ENCODE data around the gene KLF5.

KLF5 gene

DNA sequence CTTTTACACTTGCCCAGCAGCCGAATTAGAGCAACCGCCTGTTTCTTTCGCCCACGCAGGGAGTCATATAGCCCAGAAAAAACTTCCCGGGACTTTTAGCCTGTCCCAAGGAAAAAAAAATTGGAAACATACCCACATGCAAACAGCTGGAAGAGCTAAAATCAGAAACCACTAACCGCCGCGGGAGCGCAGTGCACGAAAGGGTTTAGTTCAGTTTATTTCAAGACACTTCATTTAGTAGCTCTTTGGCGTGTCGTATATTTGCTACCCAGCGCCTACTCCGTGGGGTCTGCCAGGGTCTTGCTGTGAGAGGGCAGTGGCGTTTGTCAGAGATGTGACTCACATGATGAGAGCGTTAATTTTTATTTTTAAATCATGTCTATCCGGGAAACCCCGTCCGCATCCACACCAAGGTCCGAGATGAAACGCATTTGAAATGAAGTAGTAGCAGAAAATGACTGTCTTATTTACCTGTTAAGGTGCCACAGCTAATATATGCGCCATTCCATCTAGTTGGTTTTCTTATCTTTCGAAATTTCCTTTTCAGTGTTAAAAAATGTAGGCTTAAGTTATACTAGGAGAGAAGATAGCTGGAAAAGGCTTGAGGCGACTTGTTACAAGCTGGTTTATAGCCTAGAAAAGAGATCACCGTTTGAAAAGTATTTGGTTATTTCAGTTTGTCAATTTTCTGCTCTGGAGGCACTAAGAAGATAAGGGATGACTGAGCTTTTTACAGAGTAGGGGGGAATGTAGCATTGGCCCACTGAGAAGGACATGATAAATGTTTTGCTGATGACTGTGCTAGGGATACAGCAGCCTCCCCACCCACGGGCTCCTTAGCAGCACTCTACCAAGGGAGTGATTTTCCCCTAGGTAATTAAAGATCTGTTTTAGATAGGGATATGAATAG lies 1.7 kb downstream of the KLF5 start:
- no peak for DNase-seq

DNA sequence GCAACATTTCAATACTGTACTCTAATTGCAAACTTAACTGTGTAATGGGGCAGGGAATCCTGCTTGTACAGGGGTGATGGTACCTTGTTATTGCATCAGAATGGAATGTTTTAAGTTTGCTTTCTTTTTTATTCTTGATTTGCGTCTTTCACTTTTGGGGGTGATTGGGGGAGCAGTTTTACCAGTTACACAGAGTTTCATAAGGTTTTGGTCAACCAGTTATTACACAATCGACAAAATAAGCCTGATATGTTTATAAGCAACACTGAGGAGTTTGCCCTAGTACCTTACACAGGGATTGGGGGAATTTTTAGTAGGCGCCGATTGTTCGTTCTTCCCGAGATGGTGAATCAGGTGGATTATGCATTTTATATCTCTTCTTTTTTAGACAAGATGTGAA lies 2.7 kb downstream of the KLF5 start:
- DNase-seq, result no peak

GRCh38 chr13:73061876-73062275 lies 3.1 kb downstream of the KLF5 start:
- no peak for DNase-seq

DNA sequence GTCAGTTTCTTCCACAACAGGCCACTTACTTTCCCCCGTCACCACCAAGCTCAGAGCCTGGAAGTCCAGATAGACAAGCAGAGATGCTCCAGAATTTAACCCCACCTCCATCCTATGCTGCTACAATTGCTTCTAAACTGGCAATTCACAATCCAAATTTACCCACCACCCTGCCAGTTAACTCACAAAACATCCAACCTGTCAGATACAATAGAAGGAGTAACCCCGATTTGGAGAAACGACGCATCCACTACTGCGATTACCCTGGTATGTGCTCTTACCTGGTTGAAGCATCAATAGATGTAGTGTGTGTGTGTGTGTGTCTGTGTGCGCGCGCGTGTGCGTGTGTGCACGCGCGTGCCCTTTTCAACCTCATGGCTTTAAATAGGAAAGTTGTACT lies 3.7 kb downstream of the KLF5 start:
- DNase-seq, result no peak

- DNase-seq, result no peak
Measured at GRCh38 chr13:73063166-73063565, 4.4 kb downstream of the KLF5 start.

DNA sequence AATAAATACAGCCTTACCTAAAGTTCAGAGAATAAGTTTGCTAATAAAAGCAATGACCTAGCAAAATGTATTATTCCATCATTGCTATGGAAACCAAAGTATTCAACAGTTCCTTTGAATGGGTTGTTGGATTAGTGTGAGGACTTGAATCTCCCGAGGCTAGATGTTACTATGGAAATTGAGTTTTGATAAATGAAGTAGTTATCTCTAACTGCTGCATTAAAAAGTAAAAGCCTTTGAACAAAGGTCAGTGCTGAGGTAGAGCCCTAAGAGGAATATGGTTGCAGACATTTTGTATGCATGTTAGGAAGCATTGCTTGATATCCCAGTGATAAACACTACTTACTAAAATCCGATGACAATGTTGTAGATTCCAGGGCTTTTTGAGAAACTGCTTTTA lies 6.2 kb downstream of the KLF5 start:
- no peak for DNase-seq

DNA sequence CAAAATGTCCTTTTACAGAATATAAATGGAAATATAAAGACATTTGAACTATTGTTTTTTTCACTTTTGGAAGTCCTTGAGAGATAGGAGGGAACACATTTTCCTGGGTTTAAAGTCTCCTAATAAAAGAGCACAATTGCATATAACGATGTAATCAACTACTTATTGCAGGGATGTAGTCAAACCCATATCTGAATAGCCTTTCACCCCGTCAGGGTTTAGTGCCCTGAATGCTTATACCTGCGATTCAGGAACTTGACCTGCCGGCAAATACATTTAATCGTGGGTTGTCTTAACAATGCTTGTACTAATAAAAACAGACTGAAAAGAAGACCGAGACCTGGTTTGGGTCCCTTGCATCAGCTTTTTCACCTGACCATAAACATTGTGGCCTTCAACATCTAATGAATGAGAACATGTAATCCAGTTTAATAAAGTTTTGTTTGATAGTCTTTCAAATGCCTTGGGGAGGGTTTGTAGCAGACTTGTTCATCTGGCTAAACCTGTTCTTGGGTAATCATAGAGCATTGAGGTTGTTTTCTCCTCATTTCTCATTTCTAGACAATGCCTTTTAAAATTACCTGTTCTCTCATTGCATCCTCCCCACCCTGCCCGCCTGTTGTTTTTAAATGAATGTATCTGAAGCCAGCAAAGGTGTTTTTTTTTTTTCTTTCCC lies 7.0 kb downstream of the KLF5 start:
- DNase-seq, result no peak

DNA sequence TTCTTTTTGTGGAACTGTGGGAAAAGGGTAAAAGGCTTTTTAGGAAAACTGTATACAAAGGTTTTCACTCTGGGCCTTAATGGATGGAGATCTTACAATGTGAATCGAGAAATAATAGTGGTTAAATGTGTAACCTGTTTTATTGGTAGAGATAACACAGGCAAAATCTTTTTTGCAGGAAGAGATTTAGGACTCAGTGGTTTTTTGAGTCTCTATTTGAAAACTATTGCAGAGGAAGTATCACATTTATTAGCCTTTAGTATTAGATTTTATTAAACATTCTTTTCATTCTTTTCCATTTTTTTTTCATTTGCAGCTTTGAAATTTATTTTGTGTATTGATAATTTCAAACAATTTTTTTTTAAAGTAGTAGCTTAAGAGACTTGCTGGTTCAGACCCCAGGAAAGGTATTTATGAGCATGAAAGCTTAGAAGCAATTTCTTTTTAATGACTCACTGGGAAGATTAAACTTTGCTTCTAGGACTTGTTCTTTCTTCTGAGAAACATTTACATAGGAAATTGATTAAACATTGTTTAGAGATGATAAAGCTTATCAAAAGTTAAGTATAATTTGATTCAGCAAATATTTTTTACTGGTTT lies 10.5 kb downstream of the KLF5 start:
- no peak for DNase-seq

DNA sequence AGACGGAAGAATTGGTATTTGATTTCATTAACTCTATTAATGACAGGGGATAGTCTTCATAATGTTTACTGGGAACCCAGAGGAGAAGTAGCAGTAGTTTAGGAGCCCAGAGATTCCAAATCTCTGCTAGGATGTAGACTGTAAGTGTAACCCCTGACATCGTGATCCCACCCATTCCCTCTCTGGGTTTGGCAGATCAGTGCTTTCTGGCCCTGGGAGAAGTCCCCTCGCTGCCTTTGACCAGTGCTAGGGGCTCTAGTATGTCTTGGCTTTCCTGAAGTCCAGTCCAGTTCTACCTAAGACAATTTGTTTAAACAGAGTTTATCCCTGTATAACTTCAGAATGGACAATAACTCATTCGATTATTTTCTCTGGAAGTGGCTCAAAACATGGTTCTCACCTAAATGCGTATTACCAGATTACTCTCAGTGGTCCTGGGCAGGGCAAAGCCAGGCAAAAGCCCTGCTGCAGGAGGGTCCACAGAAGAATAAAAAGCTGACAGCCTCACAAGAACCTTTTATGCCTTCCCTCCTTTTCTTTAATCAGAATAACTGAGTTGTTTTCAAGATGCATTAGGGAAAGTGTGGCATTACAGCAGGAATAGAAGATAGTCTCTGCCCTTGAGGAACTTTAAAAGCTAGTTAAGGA lies 11.8 kb downstream of the KLF5 start:
- DNase-seq, result no peak

GRCh38 chr13:73072239-73072900 lies 13.6 kb downstream of the KLF5 start:
- no peak for DNase-seq

GRCh38 chr13:73073050-73073449 lies 14.2 kb downstream of the KLF5 start:
- DNase-seq, result no peak

DNA sequence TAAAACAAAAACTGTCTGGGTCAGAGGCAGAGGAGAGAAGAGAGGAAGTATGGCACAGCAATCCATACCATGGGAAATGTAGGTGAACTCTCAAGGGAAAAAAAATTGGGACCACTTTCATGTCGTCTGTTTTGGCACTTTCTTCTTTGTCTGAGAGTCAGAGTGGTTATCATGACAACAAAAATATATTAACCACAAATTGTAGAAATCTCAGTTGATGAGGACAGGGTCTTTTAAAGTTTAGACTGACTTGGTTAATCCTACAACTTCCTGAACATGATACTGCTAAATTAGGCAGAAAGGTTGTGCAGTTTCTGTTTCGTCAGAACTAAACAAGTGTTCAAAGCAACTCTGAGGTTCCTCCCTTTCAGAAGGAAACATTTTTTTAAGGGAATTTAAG lies 15.2 kb downstream of the KLF5 start:
- no peak for DNase-seq

DNA sequence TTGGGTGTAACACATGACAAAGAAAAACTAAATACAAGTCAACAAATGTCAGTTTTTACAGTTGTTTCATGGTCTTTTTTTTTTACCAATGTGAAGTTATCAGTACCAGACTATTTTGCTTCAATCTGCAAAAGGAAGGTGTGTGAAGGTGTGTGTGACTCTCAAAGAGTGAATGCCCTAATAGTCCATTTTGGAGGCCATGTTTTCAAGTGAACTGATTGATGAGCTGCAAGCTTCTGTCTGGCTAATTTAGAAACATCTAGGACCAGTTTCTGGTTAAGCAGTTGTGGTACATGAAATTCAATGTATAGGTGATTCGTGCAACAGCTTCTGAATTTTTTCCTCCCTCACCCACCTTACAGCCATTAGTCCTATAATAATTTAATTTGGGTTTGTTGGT lies 16.1 kb downstream of the KLF5 start:
- no peak for DNase-seq

DNA sequence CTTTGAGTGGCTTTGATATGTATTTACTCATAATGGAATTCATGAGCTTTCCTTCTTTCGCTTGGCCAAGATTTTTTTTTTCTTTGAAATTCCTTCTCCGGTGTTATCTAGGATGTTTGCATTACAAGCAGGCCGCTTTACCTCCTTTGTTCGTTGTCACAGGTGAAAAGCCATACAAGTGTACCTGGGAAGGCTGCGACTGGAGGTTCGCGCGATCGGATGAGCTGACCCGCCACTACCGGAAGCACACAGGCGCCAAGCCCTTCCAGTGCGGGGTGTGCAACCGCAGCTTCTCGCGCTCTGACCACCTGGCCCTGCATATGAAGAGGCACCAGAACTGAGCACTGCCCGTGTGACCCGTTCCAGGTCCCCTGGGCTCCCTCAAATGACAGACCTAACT lies 16.7 kb downstream of the KLF5 start:
- no peak for DNase-seq

DNA sequence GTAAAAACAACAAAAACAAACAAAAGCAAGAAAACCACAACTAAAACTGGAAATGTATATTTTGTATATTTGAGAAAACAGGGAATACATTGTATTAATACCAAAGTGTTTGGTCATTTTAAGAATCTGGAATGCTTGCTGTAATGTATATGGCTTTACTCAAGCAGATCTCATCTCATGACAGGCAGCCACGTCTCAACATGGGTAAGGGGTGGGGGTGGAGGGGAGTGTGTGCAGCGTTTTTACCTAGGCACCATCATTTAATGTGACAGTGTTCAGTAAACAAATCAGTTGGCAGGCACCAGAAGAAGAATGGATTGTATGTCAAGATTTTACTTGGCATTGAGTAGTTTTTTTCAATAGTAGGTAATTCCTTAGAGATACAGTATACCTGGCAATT lies 17.1 kb downstream of the KLF5 start:
- no peak for DNase-seq

- DNase-seq, result no peak
Measured at GRCh38 chr13:73077865-73078264, 19.1 kb downstream of the KLF5 start.

- no peak for DNase-seq
Measured at GRCh38 chr13:73079359-73079758, 20.6 kb downstream of the KLF5 start.

- no peak for DNase-seq
Measured at GRCh38 chr13:73081256-73081915, 22.6 kb downstream of the KLF5 start.

DNA sequence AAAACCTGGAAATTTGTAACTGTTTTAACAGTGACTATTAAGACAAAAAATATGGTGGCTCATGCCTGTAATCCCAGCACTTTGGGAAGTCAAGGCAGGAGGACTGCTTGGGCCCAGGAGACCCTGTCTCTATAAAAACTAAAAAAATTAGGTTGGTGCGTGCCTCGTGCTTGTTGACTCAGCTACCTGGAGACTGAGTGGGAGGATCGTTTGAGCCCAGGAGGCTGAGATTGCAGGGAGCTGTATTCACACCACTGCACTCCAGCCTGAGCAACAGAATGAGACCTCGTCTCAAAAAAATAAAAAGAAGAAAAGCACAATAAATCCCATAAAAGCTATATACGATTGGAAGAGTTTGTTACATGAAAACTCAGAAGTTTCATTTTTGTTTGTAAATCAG lies 23.7 kb downstream of the KLF5 start:
- no peak for DNase-seq

DNA sequence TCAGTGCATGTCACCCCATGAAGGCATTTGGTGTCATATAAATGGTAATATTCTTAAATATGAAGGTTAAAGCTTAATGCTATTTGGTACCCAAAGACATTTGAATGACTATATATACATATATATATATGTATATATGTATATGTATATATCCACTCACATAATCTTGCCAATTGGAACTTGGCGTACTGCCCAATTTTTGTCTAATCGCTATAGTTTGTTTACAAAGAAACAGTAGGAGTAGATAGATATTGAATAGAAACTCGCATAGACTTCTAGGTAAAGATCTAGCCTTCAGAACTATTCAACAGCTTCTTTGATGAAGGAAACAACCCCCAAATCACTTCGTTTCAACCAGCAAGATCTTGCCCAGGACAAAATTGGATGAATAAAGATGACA lies 24.1 kb downstream of the KLF5 start:
- no peak for DNase-seq

DNA sequence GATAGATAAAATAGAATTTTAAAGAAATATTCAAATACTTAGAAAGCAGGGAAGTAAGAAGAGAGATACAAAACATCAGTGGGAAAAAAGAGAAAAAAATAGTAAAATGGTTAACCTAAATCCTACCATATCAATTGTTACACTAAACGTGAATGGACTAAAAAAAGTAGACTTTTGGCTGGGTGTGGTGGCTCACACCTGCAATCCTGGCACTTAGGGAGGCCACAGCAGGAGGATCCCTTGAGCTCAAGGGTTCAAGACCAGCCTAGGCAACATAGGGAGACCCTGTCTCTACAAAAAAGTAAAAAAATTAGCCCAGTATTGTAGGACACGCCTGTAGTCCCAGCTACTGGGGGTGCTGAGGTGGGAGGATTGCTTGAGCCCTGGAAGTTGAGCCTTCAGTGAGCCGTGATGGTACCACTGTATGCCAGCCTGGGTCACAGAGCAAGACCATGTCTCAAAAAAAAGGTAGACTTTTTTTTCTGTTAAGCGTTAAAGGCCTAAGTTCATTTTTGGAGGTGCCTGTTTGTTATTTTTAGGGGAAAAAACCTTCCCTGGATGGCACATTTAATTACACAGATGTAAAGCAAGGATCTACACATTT lies 29.6 kb downstream of the KLF5 start:
- DNase-seq, result no peak

DNA sequence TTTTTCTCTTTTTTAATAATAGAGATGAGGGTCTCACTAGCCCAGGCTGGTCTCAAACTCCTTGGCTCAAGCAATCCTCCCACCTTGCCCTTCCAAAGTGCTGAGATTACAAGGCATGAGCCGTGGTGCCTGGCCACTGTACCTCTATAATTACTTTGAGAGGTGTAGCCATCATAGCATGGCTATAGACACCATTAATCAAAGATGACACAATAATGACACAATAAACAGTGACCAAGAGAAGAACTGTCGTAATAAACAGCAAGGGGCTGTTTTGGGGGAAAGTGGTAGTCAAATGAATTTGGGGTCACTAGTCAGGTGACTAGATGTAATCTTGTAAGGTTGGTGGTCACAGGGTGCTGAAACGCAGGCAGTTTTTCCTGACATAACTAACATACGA lies 30.4 kb downstream of the KLF5 start:
- DNase-seq, result no peak
